ENCODE measurements around the gene GPR37L1. TPM values are rescaled to one million over a fixed set of nuclear protein-coding genes. Genes with fewer than 3 reads are reported as not detected.

The GPR37L1 gene, protein sequence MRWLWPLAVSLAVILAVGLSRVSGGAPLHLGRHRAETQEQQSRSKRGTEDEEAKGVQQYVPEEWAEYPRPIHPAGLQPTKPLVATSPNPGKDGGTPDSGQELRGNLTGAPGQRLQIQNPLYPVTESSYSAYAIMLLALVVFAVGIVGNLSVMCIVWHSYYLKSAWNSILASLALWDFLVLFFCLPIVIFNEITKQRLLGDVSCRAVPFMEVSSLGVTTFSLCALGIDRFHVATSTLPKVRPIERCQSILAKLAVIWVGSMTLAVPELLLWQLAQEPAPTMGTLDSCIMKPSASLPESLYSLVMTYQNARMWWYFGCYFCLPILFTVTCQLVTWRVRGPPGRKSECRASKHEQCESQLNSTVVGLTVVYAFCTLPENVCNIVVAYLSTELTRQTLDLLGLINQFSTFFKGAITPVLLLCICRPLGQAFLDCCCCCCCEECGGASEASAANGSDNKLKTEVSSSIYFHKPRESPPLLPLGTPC
- total RNA-seq (1 to 10 TPM; 3.1 to 7.5 TPM), polyA plus RNA-seq (ENCODE audit: insufficient read length in 2 of 2) (1 to 10 TPM; 5.8 to 9.7 TPM)
- long read RNA-seq, donor 1, full-length matches to known transcripts = 6 of 6 reads
- long read RNA-seq, donor 1, partial matches to known transcripts = 0 of 6 reads
- long read RNA-seq, donor 1, other reads (novel, unspliced or antisense) = 0 of 6 reads
- long read RNA-seq, donor 2, full-length matches to known transcripts = 7 of 7 reads
- long read RNA-seq, donor 2, partial matches to known transcripts = 0 of 7 reads
- long read RNA-seq, donor 2, other reads (novel, unspliced or antisense) = 0 of 7 reads
- long read RNA-seq, donor 3, full-length matches to known transcripts = 2 of 2 reads
- long read RNA-seq, donor 3, partial matches to known transcripts = 0 of 2 reads
- long read RNA-seq, donor 3, other reads (novel, unspliced or antisense) = 0 of 2 reads
- long read RNA-seq, donor 4, partial matches to known transcripts = 35 of 35 reads
- long read RNA-seq, donor 4, other reads (novel, unspliced or antisense) = 0 of 35 reads

DNA sequence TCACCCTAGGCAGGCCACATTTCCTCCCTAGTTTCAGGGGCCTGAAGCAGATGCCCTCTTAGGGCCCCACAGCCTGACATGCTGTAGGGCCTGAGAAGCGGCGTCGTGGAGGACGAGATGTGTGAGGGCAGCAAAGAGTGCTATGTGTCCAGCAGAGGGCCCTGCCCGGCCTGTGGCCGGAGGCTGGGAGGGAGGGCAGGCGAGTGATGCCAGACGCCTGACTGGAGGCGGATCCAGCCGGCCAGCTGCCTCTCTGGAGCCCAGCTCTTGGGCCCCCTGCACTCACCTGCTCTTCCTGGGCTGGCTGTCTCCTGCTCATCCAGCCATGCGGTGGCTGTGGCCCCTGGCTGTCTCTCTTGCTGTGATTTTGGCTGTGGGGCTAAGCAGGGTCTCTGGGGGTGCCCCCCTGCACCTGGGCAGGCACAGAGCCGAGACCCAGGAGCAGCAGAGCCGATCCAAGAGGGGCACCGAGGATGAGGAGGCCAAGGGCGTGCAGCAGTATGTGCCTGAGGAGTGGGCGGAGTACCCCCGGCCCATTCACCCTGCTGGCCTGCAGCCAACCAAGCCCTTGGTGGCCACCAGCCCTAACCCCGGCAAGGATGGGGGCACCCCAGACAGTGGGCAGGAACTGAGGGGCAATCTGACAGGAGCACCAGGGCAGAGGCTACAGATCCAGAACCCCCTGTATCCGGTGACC lies at the start of gene GPR37L1:
Gene GPR37L1, plus strand, starts transcription at position 279 of the 697 bp plus-strand sequence. Its CDS starts 47 bp downstream, at position 326.
- Histone ChIP-seq H3K36me3 (ENCODE audit: control insufficient read depth, insufficient read depth, low read length) (peaks cover 3% of the 10 kb centered on the region), H3K4me1 (ENCODE audit: control insufficient read depth, insufficient read depth, low read length) (peaks cover 62% of the 10 kb centered on the region), H3K9me3 (ENCODE audit: control insufficient read depth, insufficient read depth, low read length) (no peaks in the 10 kb centered on the region), H3K4me3 (ENCODE audit: low read depth, low read length) (peak within 1 kb of the TSS; percentile 22), H3K27me3 (ENCODE audit: control insufficient read depth, insufficient read depth, low read length) (no peaks in the 10 kb centered on the region), H3K27ac (ENCODE audit: low read depth, low read length) (peak within 1 kb of the TSS; percentile 61)
- WGBS (ENCODE audit: insufficient coverage) = 51% methylated on average over 19 of the region's 19 CpGs
- DNase-seq (ENCODE audit: low read depth in 4 of 6, low spot score in 6 of 6) = peak in 2 of 6 donors; percentile 33 to 74

DNA sequence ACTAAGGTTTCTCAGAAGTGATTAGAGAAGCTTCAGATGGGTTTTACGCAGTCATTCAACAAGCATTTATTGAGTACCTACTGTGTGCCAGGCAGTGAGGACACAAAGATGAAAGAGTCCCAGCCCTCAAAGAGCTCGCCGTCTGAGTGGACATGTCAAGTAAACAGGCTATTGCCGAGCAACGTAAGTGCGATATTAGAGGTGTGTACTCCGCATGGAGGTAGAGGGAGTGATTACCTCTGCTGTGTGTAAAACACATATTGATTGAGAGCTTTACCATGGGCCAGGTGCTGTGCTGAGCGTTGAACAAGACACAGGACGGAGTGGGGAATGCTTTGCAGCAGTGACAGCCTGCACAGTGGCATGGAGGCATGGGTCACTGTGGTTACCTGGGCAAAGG lies 49.5 kb upstream of the GPR37L1 start:
- 98% methylated on average over 9 of the region's 9 CpGs for WGBS (ENCODE audit: insufficient coverage)
- Histone ChIP-seq H3K27ac (ENCODE audit: low read depth, low read length) (no peak overlapping the region), H3K9me3 (ENCODE audit: control insufficient read depth, insufficient read depth, low read length) (no peaks in the 10 kb centered on the region), H3K27me3 (ENCODE audit: control insufficient read depth, insufficient read depth, low read length) (no peaks in the 10 kb centered on the region), H3K36me3 (ENCODE audit: control insufficient read depth, insufficient read depth, low read length) (no peaks in the 10 kb centered on the region), H3K4me3 (ENCODE audit: low read depth, low read length) (no peak overlapping the region), H3K4me1 (ENCODE audit: control insufficient read depth, insufficient read depth, low read length) (no peaks in the 10 kb centered on the region)
- no peak for DNase-seq (ENCODE audit: low read depth in 4 of 6, low spot score in 6 of 6)

DNA sequence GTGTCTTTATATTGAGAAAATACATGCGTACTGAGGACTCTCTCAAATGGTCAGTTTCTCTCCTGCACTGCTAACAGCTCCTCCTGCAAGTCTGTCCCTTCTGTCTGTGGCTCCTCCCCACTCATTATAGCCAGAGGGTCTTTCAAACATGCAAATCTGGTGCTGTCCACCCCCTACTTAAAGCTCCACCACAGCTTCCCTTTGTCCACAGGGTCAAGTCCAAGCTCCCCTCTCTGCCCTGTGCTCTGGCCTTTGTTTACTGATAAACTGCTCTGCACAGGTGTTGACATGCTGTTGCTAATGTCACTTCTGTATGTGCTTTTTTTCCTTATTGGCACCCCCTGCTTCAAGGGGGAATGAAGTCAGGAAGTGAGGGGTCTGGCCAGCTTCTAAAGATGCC lies 47.7 kb upstream of the GPR37L1 start:
- DNase-seq (ENCODE audit: low read depth in 4 of 6, low spot score in 6 of 6) = no peak
- Histone ChIP-seq H3K27ac (ENCODE audit: low read depth, low read length) (no peak overlapping the region), H3K4me1 (ENCODE audit: control insufficient read depth, insufficient read depth, low read length) (no peaks in the 10 kb centered on the region), H3K4me3 (ENCODE audit: low read depth, low read length) (no peak overlapping the region), H3K9me3 (ENCODE audit: control insufficient read depth, insufficient read depth, low read length) (no peaks in the 10 kb centered on the region), H3K27me3 (ENCODE audit: control insufficient read depth, insufficient read depth, low read length) (no peaks in the 10 kb centered on the region), H3K36me3 (ENCODE audit: control insufficient read depth, insufficient read depth, low read length) (no peaks in the 10 kb centered on the region)
- WGBS (ENCODE audit: insufficient coverage) = 86% methylated on average over 1 of the region's 1 CpG

DNA sequence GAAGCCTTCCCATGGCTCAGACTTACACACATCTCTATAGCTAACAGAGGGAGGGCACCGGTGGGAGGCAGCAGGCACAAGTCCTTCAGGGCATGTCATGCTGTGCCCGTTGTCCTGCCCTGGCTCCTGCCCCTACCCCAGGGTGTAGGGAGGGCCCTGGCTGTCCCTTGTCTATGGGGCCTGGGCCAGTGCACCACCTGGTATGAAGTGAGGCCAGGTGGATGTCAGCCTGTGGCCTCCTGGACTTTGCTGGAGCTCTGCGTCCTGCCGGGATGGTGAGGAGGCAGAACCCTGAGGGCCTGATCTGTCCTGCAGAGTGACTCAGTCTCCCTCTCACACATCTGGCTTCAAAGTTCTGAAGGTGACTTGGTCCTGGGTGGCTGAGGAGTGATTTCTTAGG lies 47.3 kb upstream of the GPR37L1 start:
- Histone ChIP-seq H3K36me3 (ENCODE audit: control insufficient read depth, insufficient read depth, low read length) (no peaks in the 10 kb centered on the region), H3K4me3 (ENCODE audit: low read depth, low read length) (no peak overlapping the region), H3K27ac (ENCODE audit: low read depth, low read length) (no peak overlapping the region), H3K9me3 (ENCODE audit: control insufficient read depth, insufficient read depth, low read length) (no peaks in the 10 kb centered on the region), H3K4me1 (ENCODE audit: control insufficient read depth, insufficient read depth, low read length) (no peaks in the 10 kb centered on the region), H3K27me3 (ENCODE audit: control insufficient read depth, insufficient read depth, low read length) (no peaks in the 10 kb centered on the region)
- 43% methylated on average over 2 of the region's 4 CpGs for WGBS (ENCODE audit: insufficient coverage)
- DNase-seq (ENCODE audit: low read depth in 4 of 6, low spot score in 6 of 6) = no peak

DNA sequence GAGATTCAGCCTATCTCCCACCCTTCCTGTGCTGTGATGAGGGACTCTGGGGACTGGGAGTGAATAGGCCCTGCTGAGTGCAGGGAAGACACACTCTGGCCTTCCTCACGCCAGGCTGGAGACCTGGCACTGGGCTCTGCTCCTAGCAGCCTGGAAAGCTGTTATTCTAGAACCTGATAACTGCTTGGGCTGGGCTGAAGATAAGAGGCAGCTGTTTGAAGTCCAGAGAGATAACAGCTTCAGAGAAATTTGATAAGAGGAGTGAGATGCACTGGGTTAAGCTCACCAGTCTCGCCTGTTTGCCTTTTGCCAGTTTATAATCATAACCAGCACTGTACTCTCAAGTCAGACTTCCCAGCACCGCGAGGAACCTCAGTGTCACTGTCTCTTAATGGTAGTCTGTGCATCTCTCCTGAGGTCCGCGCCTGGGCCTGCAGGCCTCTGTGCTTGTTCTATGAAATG lies 46.6 kb upstream of the GPR37L1 start:
- no peak for DNase-seq (ENCODE audit: low read depth in 4 of 6, low spot score in 6 of 6)
- WGBS (ENCODE audit: insufficient coverage) = 80% methylated on average over 6 of the region's 6 CpGs
- no peak overlapping the region for H3K4me3 ChIP-seq (ENCODE audit: low read depth, low read length)

DNA sequence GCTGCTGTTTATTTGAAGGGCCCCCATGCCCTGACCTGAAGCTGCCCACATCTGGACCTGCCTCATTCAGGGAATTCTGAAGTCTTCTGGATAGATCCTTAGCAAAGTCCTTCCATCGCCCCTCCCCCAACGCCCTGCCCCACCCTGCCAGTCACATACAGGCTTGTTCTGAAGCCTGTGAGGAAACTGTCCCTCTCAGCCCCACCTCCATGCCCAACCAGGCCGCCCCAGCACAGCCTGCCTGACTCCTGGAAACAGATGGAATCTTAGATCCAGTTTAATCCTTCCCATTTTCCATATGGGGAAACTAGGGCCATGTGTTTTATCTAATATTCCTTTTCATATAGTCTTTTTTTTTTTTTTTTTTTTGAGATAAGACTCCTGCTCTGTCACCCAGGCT lies 44.5 kb upstream of the GPR37L1 start:
- no peak for DNase-seq (ENCODE audit: low read depth in 4 of 6, low spot score in 6 of 6)
- no peaks in the 10 kb centered on the region for H3K9me3 ChIP-seq (ENCODE audit: control insufficient read depth, insufficient read depth, low read length)
- WGBS (ENCODE audit: insufficient coverage) = 100% methylated on average over 2 of the region's 3 CpGs
- H3K4me3 ChIP-seq (ENCODE audit: low read depth, low read length) = no peak overlapping the region
- no peaks in the 10 kb centered on the region for H3K36me3 ChIP-seq (ENCODE audit: control insufficient read depth, insufficient read depth, low read length)
- no peak overlapping the region for H3K27ac ChIP-seq (ENCODE audit: low read depth, low read length)
- peaks cover 4% of the 10 kb centered on the region for H3K4me1 ChIP-seq (ENCODE audit: control insufficient read depth, insufficient read depth, low read length)
- no peaks in the 10 kb centered on the region for H3K27me3 ChIP-seq (ENCODE audit: control insufficient read depth, insufficient read depth, low read length)

More for the DNA sequence above, 46.6 kb upstream of the GPR37L1 start:
- H3K4me1 ChIP-seq (ENCODE audit: control insufficient read depth, insufficient read depth, low read length) = no peaks in the 10 kb centered on the region
- H3K36me3 ChIP-seq (ENCODE audit: control insufficient read depth, insufficient read depth, low read length) = no peaks in the 10 kb centered on the region
- no peak overlapping the region for H3K27ac ChIP-seq (ENCODE audit: low read depth, low read length)
- no peaks in the 10 kb centered on the region for H3K9me3 ChIP-seq (ENCODE audit: control insufficient read depth, insufficient read depth, low read length)
- H3K27me3 ChIP-seq (ENCODE audit: control insufficient read depth, insufficient read depth, low read length) = no peaks in the 10 kb centered on the region

DNA sequence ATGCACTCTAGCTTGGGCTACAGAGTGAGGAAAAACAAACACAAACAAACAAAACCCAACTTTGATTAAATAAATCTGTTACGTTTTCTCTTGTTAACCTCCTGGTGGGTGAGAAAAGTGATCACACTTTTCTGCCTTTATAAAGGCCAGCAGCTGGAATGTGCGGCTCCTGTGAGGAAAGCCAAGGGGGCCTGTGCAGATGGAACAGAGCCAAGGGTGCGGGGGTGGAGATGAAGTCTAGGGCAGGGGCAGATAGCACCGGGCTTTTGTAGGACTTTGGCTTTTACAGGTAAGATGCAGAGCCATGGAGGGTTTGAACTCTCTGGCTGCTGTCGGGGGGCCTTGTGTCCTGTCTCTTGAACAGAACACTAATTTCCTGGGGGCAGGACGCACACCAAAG lies 40.7 kb upstream of the GPR37L1 start:
- Histone ChIP-seq H3K27ac (ENCODE audit: low read depth, low read length) (no peak overlapping the region), H3K27me3 (ENCODE audit: control insufficient read depth, insufficient read depth, low read length) (no peaks in the 10 kb centered on the region), H3K36me3 (ENCODE audit: control insufficient read depth, insufficient read depth, low read length) (no peaks in the 10 kb centered on the region), H3K4me3 (ENCODE audit: low read depth, low read length) (no peak overlapping the region), H3K9me3 (ENCODE audit: control insufficient read depth, insufficient read depth, low read length) (no peaks in the 10 kb centered on the region), H3K4me1 (ENCODE audit: control insufficient read depth, insufficient read depth, low read length) (peaks cover 23% of the 10 kb centered on the region)
- no peak for DNase-seq (ENCODE audit: low read depth in 4 of 6, low spot score in 6 of 6)
- 68% methylated on average over 5 of the region's 6 CpGs for WGBS (ENCODE audit: insufficient coverage)

DNA sequence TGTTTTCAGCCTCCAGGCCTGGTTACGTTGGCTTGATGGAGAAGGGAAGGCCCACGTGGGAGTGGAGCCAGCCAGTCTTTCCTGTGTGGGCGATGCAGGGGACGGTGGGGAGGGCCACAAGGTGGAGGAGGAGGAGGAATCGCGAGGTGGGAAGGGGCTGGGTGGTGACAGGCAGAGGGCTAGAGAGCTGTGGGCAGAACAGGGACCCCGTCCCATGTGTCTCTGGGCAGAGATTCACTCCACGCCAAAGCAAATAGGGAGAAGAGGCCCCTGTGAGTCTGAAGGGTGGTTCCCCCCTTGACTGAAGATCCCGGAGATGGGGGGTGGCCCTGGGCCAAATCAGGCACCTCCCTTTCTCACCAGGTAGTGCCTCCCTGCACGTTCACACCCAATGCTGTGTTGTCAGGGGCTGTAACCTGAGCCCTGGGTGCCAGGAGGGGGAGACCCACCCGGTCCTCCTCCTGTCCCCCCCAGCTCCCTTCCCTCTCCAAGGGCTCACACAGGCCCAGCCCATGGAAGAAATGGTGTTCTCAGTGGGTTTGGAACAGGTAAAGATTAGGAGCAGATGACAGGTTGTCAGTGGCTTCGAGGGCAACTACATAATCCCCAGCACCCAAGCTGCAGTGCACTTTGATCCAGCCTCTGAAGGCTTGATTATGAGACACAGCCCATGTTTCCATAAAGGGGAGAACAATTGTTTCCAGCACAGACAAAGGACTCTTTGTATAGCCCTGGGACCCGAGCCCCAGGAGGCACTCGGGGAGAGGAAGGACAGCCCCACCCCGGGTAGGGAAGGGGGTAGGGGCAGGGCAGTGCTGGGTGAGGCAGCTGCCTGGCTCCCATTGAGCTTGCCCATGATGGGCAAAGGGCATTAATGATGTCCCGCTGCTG lies 37.7 kb upstream of the GPR37L1 start:
- Histone ChIP-seq H3K27ac (ENCODE audit: low read depth, low read length) (peak overlapping the region; percentile 71), H3K36me3 (ENCODE audit: control insufficient read depth, insufficient read depth, low read length) (no peaks in the 10 kb centered on the region), H3K9me3 (ENCODE audit: control insufficient read depth, insufficient read depth, low read length) (no peaks in the 10 kb centered on the region), H3K27me3 (ENCODE audit: control insufficient read depth, insufficient read depth, low read length) (no peaks in the 10 kb centered on the region), H3K4me1 (ENCODE audit: control insufficient read depth, insufficient read depth, low read length) (peaks cover 33% of the 10 kb centered on the region), H3K4me3 (ENCODE audit: low read depth, low read length) (no peak overlapping the region)
- peak in 1 of 6 donors; percentile 51 for DNase-seq (ENCODE audit: low read depth in 4 of 6, low spot score in 6 of 6)
- WGBS (ENCODE audit: insufficient coverage) = 37% methylated on average over 9 of the region's 16 CpGs
